Measurements from ENCODE around the gene GSDME. TPM values are rescaled to one million over a fixed set of nuclear protein-coding genes. Genes with fewer than 3 reads are reported as not detected.

GSDME gene
- total and polyA plus RNA-seq, 2 of the 4 experiments (the other 2 are of a cell fraction), result 75.2 to 78.7 TPM

DNA sequence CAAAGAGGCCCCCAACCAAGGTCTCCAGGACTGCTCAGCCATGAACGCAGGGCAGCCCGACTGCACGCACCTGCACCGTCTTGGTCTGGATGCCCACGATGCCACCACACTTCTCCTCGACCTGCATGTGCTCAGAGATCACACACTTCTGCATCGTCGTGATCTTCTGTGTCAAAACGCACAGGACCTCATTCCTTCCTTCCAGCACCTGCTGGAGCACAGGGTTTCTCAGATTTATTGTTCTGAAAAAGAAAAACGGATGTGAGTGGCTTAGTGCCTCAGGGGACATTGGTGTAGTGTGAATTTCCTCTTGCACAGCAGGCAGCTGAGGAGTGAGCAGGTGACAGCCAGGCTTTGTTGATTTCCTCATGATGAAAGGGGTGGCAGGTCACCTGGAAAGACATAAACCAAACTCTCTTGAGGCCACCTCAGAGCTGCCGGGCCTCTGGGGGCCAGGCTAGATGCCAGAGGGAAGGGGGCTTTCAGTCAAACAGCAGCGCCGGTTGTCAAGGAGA is 38.2 kb downstream of the GSDME start:
- Histone ChIP-seq H3K23ac (ENCODE audit: low read depth, low read length) (no peak overlapping the region), H3K36me3 (ENCODE audit: control insufficient read depth, insufficient read depth, low read length) (peaks cover 24% of the 10 kb centered on the region), H2BK15ac (ENCODE audit: low read depth, low read length) (no peak overlapping the region), H3K18ac (ENCODE audit: low read depth, low read length) (no peak overlapping the region), H3K27ac (ENCODE audit: insufficient read depth, low read length) (no peak overlapping the region), H3K9ac (ENCODE audit: low read depth, low read length) (no peak overlapping the region), H4K8ac (ENCODE audit: low read depth in 2 of 2, low read length in 2 of 2) (no peak overlapping the region), H2BK20ac (ENCODE audit: low read depth, low read length) (no peak overlapping the region), H4K91ac (ENCODE audit: insufficient read depth, low read depth, low read length) (no peak overlapping the region), H3K4me3 (ENCODE audit: insufficient read depth, low read depth, low read length) (no peak overlapping the region), H3K56ac (ENCODE audit: extremely low read depth, insufficient read depth, low read length) (no peak overlapping the region), H3K14ac (replicated peaks; ENCODE audit: low read depth, low read length) (no peak overlapping the region), H2AK9ac (replicated peaks; ENCODE audit: low read depth, low read length, poor library complexity) (no peak overlapping the region), H3K4ac (ENCODE audit: low read depth, low read length) (no peak overlapping the region), H3K9me3 (ENCODE audit: control insufficient read depth, insufficient read depth, low read length) (no peaks in the 10 kb centered on the region), H2BK5ac (ENCODE audit: low read depth, low read length, poor library complexity, severe bottlenecking) (no peak overlapping the region), H3K9me1 (ENCODE audit: insufficient read depth, low read length) (peaks cover 29% of the 10 kb centered on the region; the same call in 1 of the 2 replicates), H3K4me1 (ENCODE audit: control insufficient read depth, insufficient read depth, low read length) (peaks cover 8% of the 10 kb centered on the region; the same call in 1 of the 2 replicates), H2BK120ac (ENCODE audit: low read depth, low read length) (no peak overlapping the region), H2AFZ (replicated peaks; ENCODE audit: low read length, poor library complexity) (no peak overlapping the region), H4K5ac (ENCODE audit: low read depth, low read length) (no peak overlapping the region), H3K79me1 (ENCODE audit: low read depth in 1 of 2, low read length in 2 of 2) (peaks cover 16 to 36% of the 10 kb centered on the region in 2 experiments), H2AK5ac (ENCODE audit: low read depth, low read length) (no peak overlapping the region), H3K4me2 (ENCODE audit: low read depth, low read length) (no peak overlapping the region), H4K20me1 (ENCODE audit: insufficient read depth, low read length) (no peaks in the 10 kb centered on the region; the same call in 1 of the 2 replicates), H3K27me3 (ENCODE audit: control insufficient read depth, insufficient read depth, low read length) (no peaks in the 10 kb centered on the region)
- intact Hi-C loops (cut with micrococcal nuclease), result no loop called here
- TF ChIP-seq POLR2A (IDR thresholded peaks at IDR 0.05; ENCODE audit: low read depth, low read length), result no peak
- TF ChIP-seq SMC3 (IDR thresholded peaks at IDR 0.05; ENCODE audit: low read depth, low read length), result no peak
- dilution Hi-C loops (cut with HindIII; ENCODE audit: low sequenced_read_pairs, unreplicated experiment), result no loop called here
- WGBS, 2 experiments (ENCODE audit: extremely low coverage in 2 of 2, insufficient read length in 1 of 2), result 90% methylated on average over 2 of the region's 13 CpGs; no CpG with 5 or more reads in 1 of the 2 experiments
- POLR2A ChIA-PET (ENCODE audit: unreplicated experiment), result no interaction called here
- DNase-seq (no peak), ATAC-seq (ENCODE audit: low read depth) (no peak)
- CTCF ChIA-PET, result no interaction called here
- no TSS peak for BruUV-seq (replicated peaks)
- in situ Hi-C loops (cut with MboI; ENCODE audit: low sequenced_read_pairs), result no loop called here
